HG03095 (cell line): ENCODE measurements around the gene EIF2AK2.

Experiments
- ATAC-seq: cut with Tn5 transposase; IDR thresholded peaks from one replicate; pipeline ENCODE4 v1.9.1; 2021; ENCODE audit warnings: moderate library complexity; ENCODE audit not compliant: unreplicated experiment

Gene EIF2AK2

DNA sequence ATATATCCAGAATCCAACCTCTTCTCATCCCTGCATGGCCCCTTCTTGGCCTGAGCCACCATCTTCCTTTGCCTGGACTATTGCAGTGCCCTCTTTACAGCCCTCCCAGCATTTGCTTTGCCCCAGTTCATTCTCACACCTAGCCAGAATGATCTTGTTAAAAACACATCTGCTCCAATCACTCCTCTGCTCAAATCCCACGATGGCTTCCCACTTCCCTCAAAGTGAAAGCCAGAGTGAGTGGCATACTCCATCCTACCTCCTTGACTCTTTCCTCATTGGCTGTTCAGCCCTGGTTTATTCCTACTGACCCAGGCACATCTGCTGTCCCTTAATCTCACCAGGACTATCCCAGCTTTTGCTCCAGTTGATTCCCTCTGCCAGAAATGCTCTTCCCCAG is 17.0 kb upstream of the EIF2AK2 start:
- no peak for ATAC-seq

DNA sequence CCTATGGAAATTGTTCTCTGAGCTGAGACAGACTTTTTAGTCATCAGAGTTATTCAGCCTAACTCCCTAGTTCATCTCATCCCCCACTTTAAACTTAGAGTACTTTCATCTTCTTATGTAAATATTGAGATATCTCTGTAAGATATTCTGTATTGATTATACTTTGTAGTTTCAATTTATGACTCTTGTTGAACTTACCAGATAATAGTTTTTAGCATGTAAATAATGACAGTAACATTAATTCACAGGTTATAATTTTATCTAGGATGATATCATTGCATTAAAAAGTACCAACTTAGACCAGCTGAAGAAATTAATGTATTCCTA is 14.8 kb upstream of the EIF2AK2 start:
- ATAC-seq, result no peak

DNA sequence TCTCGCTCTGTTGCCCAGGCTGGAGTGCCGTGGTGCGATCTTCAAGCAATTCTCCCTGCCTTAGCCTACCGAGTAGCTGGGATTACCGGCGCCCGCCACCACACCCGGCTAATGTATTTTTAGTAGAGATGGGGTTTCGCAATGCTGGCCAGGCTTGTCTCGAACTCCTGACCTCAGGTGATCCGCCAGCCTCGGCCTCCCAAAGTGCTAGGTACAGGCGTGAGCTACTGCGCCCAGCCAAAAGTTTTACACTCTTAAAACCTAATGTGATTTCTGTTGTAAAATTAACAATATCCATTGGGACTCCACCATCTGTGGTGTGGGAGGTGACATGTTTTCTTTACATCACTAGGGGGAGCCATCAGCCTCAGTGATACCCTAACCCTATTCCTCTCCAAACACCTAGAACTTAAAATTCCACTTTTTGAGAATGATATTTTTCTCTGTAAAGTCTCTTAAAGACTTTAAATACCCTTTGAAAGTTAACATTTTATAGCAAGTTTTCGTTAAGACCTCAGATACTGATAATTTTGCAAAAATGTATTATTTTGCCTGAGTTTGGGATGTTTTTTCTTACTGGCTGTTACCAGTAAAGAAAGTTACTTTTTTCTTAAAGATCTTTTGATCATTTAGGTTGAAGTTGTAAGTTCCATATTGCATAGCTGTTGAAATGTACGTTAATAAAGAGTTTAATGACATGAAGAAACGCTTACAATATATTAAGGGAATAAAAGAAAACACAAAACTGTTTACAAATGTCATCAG is 11.6 kb upstream of the EIF2AK2 start:
- no peak for ATAC-seq

DNA sequence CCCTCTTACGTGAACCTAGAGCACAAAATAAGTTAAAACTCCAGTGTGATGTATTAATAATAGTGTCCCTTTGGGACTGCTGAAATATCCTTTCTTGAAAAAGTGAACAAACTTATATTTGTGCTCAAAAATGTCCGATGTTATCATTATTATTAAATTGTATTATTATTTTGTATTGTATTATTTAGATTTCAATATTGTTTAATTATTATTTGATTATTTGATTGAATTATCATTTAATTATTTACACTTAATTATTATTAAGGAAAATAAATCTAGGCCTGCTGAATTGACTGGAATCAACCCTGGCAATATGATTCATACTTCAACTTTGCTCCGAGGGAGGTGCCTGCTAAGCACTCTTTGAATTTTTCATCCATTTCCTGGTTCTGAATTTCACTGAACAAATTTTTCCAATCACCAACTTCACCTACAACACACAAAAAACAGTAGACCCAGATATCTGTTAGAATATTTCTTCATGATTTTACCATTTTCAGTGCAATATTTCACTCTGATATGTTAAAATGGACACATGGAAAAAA is 10.9 kb upstream of the EIF2AK2 start:
- no peak for ATAC-seq

DNA sequence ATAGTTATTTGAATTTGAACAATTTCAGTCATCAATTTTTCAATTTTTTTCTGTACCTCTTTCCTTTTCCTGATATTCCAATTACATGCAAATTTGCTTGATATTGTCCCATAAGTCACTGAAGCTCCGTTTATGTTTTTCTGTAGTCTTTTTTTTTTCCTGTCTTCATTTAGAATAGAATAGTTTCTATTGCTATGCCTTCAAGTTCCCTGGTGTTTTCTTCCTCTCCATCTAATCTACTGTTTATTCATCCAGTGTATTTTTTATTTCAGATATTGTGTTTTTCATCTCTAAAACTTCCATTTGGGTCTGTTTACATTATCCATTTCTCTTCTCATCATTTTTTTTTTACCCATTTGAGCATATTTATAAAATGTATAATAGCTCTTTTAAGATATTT is 8.0 kb upstream of the EIF2AK2 start:
- no peak for ATAC-seq

DNA sequence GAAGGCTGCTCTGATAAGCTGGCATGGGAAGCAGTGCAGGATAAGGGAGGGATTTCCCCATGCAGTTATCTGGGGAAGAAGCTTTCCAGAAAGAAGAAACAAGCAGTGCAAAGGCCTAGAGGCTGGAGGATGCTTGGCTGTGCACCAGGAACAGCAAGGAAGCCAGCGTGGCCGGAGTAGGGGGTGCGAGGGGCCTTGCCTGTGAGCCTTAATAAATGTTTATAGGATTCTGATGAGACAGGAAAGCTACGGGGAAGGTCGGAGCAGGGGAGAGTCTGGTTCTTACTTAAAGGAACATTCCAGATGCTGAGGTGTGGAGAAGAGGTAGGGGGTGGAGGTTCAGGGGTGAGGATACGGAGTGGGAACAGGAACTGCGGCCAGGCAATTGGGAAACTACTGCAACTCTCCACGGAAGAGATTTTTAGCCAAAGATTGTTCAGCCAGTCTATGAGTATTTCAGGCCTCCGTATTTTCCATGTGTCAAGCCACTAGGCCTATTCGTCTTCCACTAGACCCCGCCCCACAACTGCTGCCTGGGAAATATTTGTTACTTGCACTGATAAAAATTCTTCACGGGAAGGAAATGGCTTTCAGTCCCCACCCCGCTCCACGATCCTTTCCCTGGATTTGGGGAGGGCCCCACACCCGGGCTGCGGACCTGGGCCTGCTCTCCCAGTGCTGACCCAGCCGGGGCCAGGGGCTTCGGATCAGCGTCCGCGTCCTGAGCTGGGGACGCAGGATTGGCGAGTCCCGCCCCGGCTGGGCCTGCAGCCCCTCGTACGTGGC is 516 bp downstream of the EIF2AK2 start:
- peak; percentile 15 for ATAC-seq

DNA sequence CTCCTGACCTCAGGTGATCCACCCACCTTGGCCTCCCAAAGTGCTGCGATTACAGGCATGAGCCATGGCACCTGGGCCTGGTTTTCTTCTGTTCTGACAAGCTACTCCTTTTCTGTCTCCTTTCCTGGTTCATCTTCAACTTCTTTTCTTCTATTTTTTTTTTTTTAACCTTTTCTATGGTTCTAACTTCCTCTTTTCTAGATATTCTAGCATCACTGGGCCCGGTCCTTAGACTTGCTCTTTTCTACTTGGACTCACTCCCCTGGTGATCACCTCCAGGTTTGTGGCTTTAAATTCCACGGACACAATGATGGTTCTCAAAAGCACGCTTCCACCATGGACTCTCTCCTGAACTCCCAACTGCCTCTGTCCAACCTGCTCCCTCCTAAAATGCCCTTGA is 2.0 kb downstream of the EIF2AK2 start:
- ATAC-seq, result no peak

DNA sequence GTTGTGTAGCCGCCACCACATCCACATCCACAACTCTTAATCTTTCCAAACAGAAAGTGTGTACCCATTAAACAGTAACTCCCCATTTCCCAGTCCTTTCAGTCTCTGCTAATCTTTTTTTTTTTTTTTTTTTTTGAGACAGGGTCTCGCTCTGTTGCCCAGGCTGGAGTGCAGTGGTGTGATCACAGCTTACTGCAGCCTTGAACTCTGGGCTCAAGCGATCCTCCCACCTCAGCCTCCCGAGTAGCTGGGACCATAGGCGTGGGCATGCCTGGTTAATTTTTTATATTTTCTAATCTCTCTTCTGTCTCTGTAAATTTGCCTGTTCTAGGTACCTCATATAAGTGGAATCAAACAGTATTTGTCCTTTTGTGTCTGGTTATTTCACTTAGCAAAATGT is 3.6 kb downstream of the EIF2AK2 start:
- ATAC-seq, result no peak

DNA sequence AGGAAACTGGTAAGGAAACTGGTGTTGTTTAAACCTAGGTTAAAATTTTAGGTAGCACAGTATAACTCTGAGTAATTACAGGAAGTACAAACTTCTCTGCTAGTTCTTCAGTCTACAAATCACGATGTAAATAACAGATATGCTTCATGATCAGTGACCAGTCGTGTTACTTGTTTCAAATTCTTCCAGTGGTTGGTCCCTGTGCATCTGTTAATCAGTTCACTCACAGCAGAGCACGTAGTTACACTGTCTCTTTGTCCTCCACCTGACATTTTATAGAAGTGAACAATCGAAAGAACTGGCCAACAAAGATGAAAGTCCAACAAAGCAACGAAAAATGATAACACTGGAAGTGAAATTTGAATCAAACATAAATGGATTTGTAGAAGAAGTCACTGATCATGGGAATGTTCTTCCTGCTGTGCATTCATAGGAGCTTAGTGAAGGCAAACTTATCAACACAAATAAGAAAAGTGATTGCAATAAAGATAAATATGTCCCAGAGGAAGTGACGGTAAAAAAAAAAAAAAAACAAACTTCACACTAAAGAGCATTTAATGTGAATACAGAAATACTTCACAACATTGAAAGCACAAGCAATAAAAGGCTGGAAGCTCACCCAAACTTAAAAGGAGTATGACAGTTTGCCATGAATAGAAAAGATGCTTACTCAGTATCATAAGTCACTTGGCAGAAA is 7.0 kb downstream of the EIF2AK2 start:
- ATAC-seq, result no peak

DNA sequence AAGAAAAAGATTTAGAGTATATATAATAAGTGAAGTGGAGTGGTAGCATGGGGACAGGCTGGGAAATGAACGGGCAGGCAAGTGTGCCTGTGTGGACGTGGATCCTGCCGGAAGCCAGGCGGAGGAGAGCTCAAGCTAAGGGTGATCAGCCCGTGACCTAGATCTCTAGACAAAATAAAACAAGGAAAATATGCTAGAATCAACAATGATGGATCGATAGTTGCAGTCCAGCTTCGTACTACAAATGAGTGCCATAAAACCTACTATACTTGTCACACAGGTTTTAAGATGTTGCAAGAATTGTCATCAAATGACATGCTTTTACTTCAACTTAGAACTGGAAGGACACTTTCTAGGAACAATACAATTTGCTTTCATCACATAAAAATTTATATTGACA is 8.5 kb downstream of the EIF2AK2 start:
- no peak for ATAC-seq

DNA sequence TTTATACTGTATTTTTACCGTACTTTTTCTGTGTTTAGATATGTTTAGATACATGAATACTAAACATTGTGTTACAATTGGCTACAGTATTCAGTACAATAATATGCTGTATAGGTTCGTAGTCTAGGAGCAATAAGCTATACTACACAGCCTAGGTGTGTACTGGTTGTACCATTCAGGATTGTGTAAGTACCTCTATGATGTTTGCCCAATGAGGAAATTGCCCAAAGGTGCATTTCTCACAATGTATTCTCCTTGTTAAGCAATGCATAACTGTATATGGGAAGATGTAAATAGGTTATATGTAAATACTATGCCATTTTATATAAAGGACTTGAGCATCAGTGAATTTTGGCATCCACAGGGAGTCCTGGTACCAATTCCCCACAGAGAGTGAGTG is 10.7 kb downstream of the EIF2AK2 start:
- ATAC-seq, result no peak

DNA sequence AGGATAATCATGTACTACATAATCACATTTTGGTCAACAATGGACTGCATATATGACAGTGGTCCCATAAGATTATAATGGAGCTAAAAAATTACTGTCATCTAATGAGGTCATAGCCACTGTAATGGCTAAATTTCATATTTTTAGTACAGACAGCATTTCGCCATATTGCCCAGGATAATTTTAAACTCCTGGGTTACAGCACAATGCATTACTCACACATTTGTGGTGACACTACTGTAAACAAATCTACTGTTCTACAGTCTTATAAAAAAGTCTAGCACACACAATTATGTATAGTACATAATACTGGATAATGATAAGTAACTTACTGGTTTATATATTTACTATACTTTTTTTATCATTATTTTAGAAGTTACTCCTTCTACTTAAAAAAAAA is 12.8 kb downstream of the EIF2AK2 start:
- no peak for ATAC-seq

DNA sequence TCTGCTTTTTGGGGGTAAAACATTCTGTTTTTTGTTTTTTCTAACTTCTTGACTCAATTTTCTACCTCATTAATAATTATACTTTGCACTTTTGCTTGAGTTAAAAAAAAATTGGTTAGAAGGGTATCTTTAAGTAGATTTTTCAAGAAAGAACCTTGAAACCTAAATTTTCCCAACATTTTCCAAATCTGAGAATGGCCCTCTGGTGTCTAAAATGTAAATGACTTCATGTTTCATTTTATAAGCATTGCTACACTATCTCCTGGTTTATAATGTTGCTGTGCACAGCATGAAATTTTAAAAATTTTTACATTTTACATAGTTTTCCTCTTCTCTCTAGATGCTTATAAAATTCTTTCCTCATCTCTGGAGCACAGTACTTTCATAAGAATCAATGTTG is 14.2 kb downstream of the EIF2AK2 start:
- ATAC-seq, result no peak

DNA sequence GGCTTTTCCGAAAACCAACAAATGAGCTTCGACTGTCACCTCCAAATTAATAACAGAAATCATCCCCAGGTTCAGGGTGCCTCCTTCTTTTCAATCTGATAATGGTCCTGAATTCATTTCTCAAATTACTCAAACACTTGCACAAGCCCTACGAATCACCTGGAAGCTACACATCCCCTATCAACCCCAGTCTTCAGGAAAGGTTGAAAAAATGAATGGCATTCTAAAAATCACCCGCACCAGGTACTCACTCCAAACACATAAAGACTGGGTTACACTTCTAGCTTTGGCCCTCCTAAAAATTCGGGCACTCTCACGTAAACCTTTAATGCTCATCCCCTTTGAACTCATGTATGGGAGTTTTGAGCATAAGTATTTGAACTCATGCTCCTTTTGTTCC is 23.9 kb downstream of the EIF2AK2 start:
- ATAC-seq, result no peak

DNA sequence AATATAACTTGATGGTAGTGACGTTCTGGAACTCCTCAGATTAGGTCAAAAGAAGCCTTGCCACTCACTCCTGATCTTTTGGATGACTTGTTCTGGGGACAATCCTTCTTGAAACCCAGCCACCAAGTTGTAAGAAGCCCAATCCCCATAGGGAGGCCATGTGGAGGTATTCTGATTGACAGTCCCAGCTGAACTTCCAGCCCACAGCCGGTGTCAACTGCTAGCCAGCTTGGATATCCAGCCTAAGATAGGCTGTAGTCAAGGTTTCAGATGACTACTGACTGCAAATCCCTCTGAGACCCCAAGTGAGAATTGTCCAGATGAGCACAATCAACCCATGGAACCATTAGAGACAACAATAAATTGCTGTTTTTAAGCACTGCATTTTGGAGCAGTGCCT is 31.4 kb downstream of the EIF2AK2 start:
- no peak for ATAC-seq

DNA sequence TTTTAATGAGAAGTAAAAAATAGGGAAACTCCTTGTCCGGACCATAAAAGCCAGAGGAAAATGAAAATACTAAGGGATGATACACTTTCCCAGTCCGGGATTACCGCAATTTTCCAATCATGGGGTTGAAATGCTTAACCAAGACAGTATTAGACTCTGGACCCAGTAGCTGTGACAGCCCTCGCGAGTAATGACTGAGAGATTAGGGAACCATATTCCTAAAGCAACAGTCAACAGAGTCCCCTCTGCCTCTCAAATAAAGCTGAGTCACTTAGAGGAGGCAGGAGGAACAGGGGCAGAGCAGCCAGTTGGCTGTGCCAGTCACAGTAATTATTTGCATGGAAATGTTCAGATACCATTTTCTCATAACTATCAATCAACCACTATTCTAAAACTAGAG is 37.6 kb downstream of the EIF2AK2 start:
- ATAC-seq, result no peak

DNA sequence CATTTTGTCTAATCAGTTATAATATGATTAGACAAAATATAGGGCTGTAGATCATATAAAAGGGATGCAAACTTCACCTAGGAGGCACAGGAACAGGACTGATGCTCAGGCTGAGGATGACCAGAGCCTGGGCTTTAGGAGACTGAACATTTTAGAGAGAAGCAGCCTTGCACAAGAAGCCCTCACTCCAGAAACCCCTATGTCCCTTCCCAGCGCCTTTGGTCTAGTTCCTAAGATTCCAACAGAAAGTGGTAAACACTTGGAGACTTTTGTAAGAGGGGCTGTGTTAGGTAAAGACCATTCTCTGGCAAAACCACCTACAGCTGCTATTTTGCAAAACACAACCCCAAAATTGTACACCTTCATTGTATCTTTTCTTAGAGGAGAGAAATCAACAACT is 39.2 kb downstream of the EIF2AK2 start:
- no peak for ATAC-seq

DNA sequence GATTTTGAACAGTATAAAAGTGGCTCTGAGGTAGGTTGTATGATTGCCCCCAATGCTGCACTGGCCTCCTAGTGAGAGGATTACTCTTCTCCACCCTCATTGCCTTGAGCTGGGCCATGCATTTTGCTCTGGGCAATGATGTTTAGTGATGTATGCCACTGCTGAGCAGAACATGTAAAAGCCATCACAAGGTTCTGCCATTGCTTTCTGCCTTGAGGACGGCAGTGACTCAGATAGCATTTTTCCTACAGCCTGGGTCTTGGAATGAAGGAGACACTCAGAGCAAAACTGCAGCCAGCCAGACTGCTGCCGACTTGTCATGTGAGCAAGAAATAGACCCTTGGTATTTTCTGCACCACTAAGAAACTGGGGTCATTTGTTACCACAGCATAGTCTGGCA is 44.8 kb downstream of the EIF2AK2 start:
- no peak for ATAC-seq

DNA sequence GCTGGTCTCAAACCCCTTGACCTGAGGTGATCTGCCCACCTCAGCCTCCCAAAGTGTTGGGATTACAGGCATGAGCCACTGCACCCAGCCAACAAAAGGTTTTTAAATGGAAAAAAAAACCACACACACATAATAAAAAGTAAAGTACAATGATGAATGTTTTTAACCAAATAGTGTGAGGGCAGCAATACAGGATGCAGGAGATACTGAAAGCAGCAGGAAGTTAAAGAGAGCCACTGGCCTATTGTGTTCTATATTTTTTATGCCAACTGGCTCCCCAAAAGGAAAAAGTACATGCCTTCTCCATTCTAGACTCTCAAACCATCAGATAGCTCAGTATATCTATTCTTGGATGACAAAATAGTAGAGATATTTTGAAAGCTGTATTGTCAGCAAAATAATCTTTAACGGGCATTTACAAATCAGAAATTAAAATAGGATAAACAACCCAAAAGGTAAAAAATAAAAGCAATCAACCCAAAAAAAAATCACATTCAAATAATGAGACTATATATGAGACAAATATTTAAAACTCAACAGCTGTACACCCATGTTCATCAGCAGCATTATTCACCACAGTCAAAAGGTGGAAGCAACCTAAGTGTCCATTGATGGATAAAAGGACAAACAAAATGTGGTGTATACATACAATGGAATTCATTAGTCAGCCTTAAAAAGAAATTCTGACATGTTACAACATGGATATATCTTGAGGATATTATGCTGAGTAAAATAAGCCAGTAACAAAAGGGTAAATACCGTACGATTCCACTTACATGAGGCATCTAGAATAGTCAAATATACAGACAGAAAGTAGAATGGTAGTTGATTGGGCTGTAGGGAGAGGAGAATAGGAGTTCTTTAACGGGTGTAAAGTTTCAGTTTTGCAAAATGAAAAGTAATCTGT is 46.2 kb downstream of the EIF2AK2 start:
- ATAC-seq, result no peak

DNA sequence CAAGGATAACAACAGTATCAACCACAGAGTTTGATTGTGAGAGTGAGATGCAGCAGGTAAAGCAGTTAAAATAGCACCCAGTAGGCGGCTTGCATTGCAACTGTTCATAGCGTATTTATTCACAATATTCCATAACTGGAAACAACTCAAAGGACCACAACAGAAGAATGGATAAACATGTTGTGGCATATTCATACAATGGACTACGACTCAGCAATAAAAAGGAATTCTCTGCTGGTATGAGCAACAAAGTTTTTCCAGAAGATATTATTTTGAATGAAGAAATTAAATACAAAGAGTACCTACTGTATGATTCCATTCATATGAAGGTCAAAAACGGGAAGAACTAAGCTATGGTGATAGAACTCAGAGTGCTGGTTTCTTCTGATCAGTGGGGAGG is 47.3 kb downstream of the EIF2AK2 start:
- ATAC-seq, result no peak

DNA sequence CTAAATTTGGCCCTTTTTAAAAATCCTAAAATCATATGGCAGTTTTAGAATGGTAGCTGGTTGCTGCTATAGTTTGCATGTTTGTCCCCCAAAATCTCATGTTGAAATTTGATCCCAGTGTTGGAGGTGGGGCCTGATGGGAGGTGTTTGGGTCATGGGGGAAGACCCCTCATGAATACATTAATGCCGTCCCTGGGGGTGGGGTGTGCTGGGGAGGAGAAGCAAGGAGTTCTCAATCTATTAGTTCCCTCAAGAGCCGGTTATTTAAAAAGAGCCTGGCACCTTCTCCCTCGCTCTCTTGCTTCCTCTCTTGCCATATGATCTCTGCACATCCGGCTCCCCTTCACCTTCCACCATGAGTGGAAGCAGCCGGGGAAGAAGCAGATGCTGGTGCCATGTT is 51.6 kb downstream of the EIF2AK2 start:
- ATAC-seq, result no peak
